ENCODE results near the gene STARD9.
A peak's percentile ranks its signal among the peaks of the same experiment; 100 is the strongest.
"Not testable (repeated sequence)": the region's sequence is repeated elsewhere in the genome, so short reads cannot be mapped to it uniquely, and the experiment has no call there.

STARD9 gene

DNA sequence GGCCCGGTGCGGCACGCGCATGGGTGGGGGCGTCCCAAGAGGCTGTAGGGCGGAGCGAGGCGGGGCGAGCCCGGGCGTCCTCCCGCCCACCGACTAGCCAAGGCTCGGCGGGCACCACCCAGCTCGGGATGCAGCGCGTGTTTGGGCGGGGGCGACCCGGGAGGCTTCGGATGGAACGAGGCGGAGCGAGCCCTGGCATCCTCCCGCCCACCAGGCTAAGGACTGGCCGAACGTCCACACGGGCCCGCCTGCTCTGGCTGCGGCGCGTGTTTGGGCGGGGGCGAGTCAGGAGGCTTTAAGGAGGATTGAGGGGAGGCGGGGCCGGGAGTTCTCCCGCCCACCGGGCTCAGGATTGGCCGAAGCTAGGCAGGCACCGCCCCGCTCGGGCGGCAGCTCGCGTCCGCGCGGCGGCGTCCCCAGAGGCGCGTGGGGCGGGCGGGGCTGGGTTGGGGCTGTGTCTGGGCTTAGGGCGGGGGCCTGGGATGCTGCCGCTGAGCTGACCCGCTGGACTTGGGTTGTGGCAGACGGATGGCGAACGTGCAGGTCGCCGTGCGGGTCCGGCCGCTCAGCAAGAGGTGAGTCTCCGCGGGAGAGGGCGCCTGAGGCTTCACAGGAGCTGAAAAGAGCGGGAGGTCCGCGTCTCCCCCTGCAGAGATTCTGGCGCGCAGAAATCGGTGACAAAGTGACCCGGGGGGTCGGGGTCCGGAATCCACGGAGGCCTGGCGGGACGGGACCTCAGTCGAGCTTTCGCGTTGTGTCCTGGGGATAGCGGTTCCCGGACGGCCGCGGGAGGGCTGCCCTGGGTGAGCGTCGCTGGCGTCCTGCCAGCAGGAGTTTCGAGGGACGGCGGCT lies at the start of gene STARD9:
TSS of gene STARD9 (plus strand) at position 419 of the 852 bp plus-strand sequence. CDS start at position 529, 110 bp downstream.
- peak; percentile 88 to 90 for DNase-seq

DNA sequence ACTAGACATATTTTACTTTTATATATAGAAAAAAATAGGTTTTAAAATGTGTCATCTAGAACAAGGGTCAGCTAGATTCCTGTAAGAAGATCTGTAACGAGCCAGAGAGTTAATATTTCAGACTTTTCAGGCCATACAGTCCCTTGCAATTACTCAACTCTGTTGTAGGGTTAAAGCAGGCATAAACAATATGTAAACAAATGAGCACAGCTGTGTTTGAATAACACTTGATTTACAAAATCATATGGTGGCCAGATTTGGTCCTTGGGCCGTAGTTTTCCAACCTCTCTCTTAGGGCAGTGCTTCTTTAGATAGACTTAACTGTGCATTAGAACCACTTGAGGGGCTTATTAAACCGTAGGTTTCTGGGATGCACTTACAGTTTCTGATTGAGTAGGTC lies 46.4 kb upstream of the STARD9 start:
- DNase-seq = no peak

DNA sequence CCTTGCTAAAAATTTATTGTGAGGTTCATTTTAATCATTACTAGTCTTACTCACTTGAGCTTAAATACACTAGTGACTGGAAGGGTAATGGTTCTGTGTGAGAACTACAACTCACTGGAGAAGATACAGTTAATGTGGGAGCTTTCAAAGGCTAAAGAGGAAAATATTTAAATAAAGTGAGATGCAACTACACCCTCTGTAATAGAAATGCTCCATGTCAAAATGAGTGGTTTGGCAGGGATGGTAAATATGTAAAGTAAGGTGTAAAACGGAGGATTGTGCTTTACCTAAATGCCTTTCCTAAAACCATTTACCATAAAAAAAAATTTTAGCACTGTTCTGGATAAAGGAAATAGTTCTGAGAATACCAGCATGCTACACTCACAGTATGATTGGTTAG lies 42.2 kb upstream of the STARD9 start:
- DNase-seq = no peak

DNA sequence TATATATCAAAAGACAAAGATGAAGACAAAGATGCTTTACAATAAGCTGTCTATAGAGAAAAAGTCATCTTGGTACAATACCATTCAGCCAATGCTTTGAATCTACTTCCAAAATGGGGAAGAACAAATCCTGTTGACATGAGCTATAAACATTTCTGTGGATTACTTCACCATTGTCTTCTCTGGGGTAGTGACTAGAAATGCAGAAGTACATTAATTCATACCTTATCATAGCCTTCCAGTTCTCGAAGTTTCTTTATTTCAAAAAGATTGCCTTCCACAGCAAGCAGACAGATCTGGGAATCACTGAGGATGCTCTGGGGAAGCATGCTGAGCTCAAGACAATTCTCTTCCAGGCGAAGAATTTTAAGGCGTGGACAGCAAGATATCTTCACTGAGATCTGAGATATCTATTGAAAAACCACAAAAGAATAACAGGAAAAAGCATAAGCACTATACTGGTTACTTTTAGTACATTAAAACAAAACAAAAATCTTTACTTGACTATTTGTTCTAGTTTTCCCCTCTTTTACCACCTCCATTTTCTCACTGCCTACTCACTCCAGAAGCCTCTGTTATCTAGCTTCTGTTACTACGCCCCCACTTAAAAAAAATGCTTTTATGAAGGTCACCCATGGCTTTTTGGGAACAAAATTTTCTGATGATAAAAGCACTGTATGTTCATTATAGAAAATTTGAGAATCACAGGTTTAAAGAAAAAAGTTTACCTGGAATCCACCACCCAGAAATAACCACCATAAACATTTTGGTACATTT lies 30.4 kb upstream of the STARD9 start:
- DNase-seq = no peak

DNA sequence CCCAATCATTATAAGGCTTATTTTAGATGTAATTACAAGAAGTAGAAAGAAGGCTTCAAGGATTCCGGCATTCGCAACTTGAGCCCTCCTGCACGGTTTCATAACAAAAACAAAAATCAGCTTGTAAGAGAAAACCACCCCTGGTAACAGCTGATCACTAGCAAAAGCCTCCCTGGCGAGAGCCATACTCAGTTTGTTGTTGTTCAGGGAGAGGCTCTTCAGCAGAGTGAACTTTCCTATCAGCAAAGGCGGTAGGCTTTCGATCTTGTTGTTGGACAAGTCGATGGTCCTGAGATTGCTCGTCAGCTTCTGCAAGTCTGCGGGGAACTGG lies 27.5 kb upstream of the STARD9 start:
- no peak for DNase-seq

DNA sequence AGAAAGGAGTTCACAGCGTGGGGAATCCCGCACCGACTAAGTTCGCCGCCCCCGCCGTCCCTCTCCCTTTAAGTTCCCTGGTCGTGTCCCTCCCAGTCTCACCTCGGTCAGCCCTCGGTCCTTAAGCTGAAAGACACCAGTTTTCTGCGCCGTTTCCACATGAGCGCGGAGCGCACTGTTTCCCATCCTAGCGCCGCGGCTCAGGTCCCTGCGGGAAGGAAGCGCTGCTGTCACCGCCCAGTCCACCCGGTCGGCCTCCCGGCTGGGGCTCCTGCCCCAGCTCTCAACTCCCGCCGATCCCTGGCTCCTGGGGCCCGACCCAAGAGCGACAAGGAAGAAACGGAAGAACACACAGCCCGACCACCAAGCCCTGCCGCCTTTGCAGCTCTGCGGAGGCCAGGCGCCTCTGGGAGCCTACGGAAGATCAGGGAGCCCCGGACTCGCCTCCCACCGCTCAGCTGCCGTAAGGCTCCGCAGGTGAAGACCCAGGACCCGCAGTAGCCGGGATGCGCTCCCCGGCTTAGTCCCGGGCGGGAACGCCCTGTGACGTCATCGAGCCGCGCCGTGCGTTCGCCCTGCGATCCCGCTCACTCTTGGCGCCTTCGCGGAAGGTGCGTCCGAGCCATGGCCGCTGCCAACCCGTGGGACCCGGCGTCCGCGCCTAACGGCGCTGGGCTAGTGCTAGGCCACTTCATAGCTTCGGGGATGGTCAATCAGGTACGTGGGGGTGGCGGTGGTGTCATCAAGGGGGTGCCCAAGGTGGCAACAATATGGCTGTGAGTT lies 27.0 kb upstream of the STARD9 start, which contains the start of the genes HAUS2 and LRRC57:
TSS of gene HAUS2 (plus strand) at position 590 of the 783 bp plus-strand sequence. CDS start at position 625, 35 bp downstream.
TSS of gene LRRC57 (minus strand) at position 545 of the 783 bp plus-strand sequence. CDS start at position 186, 359 bp downstream.
- peak; percentile 46 to 75 for DNase-seq

DNA sequence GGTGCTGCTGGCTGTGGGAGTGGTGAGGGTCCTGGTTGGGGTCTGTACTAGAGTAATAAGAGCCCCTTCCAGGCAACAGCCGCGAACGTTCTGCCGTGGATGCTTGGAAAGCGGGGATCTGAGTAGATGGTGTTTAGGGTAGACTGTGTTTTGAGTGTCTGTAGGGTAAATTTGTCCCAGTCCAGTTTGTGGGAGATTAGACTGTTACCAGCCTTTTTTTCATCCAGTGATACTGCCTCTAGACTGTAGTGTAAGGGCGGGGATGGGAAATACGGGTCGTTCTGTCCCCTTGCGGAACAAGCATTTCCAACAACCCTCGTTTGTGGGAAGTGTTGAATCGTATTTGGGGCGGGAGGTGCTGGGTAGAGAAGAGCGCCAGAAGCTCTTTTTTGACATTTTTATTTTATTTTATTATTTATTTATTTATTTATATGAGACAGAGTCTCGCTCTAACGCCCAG lies 26.3 kb upstream of the STARD9 start:
- no peak for DNase-seq

DNA sequence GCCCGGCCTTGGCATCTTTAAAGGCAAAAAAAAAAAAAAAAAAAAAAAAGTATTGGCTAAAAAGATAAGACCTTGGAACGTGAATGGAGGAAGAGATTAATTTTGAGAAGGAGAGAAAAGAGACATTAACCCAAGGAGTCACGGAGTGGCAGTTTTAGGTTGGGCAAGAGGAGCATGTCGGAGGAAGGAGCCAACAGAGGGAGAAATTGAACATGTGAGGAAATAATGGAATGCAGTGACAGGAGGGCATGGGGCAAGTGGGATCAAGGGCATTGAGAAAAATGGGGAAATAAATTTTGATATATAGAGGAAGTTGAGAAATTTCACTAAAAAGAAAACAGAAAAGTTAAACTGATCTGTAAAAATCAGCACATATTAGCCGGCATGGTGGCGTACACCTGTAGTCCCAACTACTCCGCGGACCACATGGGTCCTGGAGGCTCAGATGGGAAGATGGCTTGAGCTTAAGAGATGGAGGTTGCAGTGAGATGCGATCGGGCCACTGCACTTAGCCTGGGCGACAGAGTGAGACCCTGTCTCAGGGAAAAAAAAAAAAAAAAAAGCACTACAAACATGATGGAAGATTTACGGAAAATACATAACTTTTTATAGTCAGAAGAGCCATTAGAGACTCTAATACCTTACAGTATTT lies 25.5 kb upstream of the STARD9 start:
- DNase-seq = no peak

DNA sequence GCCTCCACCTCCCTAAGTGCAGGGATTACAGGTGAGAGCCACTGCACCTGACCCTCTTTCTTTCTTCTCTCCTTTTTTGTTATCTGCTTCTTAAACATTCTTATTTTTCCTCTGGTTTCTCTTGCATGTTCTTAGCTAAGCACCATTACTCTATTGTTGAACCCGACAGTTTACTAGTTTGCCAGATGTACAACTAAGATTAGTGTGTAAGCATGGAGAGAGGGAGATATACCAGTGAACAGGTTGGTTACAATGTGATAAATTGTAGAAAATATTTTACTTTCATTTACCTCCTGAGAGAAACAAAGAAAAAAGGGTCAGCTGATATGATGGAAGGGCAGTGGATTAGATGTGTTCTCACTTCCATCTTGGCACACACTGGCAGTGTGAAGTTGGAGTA lies 21.9 kb upstream of the STARD9 start:
- no peak for DNase-seq

DNA sequence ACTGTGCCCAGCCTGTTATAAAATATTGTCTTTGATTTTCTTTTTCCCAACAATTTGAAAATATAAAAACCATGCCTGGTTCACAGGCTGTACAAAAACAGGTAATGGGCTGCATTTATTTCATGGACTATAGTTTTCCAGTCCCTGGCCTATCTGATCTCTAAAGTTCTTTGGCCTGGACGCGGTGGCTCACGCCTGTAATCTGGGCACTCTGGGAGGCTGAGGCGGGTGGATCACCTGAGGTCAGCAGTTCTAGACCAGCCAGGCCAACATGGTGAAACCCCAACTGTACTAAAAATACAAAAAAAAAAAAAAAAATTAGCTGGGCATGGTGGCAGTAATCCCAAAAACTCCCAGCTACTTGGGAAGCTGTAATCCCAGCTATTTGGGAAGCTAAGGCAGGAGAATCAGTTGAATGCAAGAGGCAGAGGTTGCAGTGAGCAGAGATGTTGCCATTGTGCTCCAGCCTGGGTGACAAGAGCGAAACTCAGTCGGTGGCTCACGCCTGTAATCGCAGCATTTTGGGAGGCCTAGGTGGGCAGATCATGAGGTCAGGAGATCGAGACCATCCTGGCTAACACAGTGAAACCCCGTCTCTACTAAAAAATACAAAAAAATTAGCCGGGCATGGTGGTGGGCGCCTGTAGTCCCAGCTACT lies 18.7 kb upstream of the STARD9 start:
- DNase-seq = not testable (repeated sequence)

DNA sequence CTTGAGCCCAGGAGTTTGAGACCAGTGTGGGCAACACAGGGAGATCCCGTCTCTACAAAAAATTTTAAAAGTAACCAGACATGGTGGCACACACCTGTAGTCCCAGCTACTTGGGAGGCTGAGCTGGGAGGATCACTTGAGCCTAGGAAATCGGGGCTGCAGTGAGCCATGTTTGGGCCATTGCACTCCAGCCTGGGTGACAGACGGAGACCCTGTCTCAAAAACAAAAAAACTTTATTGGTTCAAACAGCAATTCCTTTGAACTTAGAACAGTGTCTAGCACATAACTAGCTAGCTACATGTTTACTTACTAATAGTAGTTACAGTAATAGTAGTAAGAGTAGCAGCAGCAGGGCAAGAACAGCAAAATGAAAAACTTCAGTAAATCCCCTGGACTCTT lies 16.7 kb upstream of the STARD9 start:
- DNase-seq = no peak

DNA sequence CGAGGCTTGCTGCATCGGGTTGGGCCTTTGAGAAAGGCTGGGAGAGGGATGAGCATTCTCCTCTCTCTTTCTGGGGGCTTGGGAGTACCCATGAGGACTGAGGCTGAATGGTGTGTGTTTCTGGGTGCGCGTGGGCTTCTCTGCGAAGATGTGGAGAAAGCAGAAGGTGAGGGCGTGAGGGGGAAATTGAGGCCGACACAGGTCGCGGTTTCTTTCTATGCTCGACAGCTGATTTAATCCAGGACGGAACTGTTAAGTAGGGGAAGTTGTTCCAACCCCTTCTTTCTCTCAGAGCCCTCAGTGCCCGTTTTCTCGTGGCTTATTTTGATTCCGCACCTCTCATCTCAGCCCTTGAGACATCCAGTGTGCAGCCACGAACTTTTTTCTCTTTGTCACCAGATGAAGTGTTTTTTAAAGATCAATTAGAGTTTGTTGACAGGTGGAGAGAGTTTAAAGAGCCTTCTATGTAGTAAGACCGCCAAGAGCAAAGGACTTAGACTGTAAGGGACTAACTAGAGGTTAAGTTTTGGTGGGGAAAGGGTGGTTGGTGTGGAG lies 711 bp downstream of the STARD9 start:
- no peak for DNase-seq

DNA sequence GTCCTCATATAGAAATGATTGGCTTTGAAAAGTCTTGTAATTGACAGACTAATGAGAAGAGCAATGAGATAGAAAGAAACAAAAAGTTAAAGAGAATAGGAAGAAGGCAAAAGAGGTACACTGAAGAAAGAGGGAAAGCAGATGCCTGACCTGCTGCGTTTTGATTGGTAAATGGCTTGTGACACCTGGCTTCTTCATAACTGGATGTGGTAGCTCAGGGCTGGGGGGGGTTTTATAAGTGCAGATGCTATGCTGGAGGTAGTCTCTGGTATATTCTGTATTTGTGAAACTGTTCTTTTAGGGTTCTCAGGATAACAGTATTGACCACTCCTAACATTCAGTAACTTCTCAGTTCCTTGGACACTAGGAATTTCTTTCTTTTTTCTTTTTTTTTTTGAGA lies 1.4 kb downstream of the STARD9 start:
- DNase-seq = no peak

DNA sequence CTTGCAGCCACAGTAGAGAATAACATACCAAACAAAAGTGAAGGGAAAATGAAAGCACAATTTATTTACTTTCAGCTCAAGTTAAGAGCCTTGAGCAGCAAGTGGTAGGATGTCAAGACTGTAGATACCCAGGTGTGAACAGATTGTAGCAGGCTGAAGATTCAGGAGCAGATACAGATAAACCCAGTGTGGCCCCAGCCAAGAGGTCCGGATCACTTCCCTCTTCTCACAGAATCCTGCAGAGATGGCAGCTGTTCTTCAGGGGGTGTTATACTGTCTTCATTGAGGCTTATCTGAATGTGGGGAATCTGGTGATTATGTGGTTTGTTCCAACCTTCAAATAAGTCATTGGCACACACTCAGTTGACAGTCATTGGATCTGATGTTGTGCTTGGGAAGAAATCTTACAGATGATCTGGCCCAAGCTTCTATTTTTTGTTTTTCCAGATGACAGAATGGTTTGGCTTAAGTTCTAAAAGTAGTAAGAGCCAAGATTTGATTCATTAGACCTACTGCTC lies 2.2 kb downstream of the STARD9 start:
- no peak for DNase-seq

DNA sequence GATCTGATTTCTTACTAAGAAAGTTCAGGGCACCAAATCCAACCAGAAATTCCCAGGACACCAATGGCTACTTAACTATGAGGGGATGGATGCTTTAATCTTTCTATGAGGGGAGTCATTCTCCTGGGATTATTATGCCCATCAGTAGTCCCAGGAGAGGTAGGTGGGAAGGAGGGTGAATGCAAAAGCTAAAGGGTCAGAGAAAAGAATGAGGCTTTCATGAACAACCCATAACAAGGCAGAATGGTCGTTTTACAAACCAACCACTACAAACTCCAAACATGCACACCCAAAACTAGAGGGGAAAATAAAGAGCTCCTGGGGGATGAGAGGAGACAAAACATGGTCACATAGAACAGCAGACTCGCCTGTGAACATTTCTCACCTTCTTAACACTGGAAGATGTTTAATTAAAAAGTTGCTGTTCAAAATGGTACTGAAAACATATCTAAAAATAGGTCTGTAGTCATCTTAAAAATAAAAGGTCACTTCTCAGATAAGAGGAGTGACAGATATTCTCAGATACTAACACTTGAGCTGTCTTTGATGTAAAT lies 3.7 kb downstream of the STARD9 start:
- DNase-seq = no peak

DNA sequence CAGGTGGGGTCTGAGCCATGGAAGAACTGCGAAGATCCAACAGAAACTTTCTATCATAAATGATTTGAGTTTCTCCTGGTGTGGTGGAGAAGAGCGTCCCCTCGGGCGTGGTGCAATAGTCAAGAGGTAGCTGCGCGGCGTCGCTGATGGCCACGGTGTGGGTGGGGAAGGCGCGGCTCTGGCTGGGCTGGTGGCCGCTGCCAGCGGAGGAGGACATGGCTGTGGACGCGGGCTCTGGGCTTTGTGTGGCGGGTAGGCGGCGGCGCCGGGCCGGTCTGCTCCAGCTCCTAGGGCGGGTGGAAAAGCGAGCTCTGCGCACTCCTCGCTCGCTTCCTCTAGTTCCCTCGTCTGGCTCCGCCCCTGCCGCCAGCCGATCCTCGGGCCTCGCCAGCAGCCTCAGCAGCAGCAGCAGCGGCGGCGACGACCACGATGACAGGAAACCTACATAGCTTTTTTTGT lies 5.9 kb downstream of the STARD9 start:
- DNase-seq = peak; percentile 12 to 22

DNA sequence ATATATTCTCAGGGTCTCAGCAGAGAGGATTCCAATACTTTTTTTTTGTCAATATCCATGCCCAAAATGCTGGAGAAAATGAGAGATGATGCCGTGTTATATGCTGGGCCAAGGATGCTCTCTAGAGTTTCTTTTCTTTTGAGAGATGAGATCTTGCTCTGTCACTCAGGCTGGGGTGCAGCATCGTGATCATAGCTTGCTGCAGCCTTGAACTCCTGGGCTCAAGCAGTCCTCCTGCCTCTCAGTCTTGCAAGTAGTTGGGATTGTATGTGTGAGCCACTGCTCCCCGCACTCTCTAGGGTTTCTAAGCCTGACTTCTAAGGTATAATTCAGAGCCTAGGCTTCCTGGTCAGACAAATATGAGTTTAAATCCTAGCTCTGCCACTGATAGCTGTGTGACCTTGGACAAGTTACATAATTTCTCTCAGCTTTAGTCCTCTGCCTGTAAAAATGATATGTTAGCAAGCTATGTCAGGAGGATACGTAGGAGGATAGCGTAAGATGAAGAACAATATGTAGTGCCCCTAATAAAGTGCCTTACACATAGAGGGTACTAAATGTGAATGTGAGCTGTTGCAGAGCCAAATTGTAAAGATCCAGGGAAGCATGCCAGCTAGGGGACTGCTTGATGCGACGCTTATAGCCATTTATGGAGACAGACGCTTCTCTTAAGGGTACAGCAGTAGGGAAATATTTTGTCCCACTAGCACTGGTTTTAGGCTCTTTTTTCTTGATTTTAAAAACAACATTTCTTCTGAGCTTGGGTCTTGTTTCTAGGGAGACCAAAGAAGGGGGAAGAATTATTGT lies 7.4 kb downstream of the STARD9 start:
- no peak for DNase-seq

DNA sequence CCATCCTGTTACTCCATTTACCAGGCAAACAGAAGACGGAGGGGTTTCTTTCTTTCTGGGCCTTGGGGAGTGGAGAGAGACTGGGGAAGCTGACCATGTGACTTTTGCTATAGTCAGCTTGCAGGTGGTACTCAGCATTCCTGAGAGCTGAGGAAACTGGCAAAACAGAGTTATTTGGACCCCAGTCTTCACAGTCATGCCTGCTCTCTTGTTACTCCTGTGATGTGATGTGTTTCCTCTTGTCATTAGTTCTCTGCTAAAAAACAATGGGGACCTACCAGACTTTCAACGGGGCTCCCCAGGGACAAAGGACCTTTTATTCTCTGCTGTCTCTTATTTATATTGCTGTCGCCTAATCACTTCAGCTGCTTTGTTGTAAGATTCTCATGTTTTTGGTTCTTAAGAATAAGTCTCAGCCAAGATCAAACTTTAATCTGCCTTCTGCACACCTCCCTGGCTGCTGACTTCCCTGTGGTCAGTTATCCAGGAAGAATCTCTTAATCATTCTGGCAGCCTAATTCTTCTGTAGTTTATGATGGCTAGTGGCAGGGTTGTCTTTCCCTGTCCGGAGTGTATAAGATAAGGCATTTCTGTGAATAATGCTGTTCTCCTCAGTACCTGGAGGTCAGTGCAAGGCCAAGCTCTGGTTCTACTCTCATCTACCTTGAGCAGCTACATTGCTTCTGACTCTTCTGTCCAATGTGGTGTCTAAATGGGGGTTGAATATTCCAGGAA lies 8.8 kb downstream of the STARD9 start:
- no peak for DNase-seq

DNA sequence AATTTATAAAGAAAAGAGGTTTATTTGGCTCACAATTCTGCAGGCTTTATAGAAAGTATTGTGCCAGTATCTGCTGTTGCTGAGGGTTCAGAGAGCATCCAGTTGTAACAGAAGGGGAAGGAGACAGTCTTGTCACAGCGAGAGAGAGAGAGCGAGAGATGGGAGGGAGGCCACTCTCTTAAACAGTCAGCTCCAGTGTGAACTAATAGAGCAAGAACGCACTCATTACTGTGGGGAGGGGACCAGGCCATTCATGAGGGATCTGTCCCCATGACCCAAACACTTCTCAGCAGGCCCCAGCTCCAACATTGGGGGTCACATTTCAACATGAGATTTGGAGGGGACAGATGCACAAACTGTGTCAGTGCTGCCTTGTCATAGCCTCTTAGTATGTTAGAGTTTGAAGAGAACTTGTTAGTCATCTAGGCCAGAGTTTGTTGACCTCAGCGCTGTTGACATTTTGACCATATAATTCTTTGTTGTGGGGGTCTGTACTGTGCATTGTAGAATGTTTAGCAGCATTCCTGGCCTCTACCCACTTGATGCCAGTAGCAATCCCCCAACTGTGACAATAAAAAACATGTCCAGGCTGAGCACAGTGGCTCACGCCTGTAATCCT lies 15.3 kb downstream of the STARD9 start:
- DNase-seq = no peak
